GM23338 (cell line): ENCODE results near the gene HBQ1. TPM values are rescaled to one million over a fixed set of nuclear protein-coding genes. Genes with fewer than 3 reads are reported as not detected.
"Not testable (repeated sequence)": the region's sequence is repeated elsewhere in the genome, so short reads cannot be mapped to it uniquely, and the experiment has no call there.

Source experiments
- ATAC-seq: fragments of 200-7000 bp; cut with Tn5 transposase; 3 replicates; pipeline ENCODE4 v1.9.1; 2020
- DNase-seq: peaks from one replicate; pipeline ENCODE4 v3.0.0-alpha.2; 2015; ENCODE audit warnings: low spot score
- H2AFZ ChIP-seq: fragments of 200-600 bp; sonication (generic); 2 replicates; pipeline ENCODE4 v1.8.0; 2016; ENCODE audit warnings: antibody characterized with exemption, mild to moderate bottlenecking, moderate library complexity
- H3F3A ChIP-seq: fragments of 200-600 bp; sonication (generic); replicated peaks from 2 replicates; pipeline ENCODE4 v1.8.0; 2017; ENCODE audit warnings: antibody characterized with exemption, mixed run types, low read depth
- H3K27ac ChIP-seq: fragments of 200-600 bp; sonication (generic); 2 replicates; pipeline ENCODE4 v1.6.1; 2016; ENCODE audit warnings: low read depth
- H3K27me3 ChIP-seq: fragments of 200-600 bp; sonication (generic); 2 replicates; pipeline ENCODE4 v1.8.0; 2016; ENCODE audit warnings: mild to moderate bottlenecking, mixed run types, moderate library complexity; ENCODE audit not compliant: insufficient read depth
- H3K36me3 ChIP-seq: fragments of 200-600 bp; sonication (generic); 2 replicates; pipeline ENCODE4 v1.8.0; 2016; ENCODE audit warnings: mild to moderate bottlenecking; ENCODE audit not compliant: insufficient read depth
- H3K4me1 ChIP-seq: fragments of 200-600 bp; sonication (generic); 2 replicates; pipeline ENCODE4 v1.8.0; 2016; ENCODE audit warnings: mild to moderate bottlenecking, moderate library complexity; ENCODE audit not compliant: insufficient read depth
- H3K4me2 ChIP-seq: fragments of 200-600 bp; sonication (generic); 2 replicates; pipeline ENCODE4 v1.7.1; 2017; ENCODE audit warnings: mixed run types
- H3K4me3 ChIP-seq: fragments of 200-600 bp; sonication (generic); 2 replicates; pipeline ENCODE4 v1.6.1; 2016; ENCODE audit warnings: mixed run types
- H3K79me2 ChIP-seq: fragments of 200-600 bp; sonication (generic); replicated peaks from 2 replicates; pipeline ENCODE4 v1.8.0; 2017; ENCODE audit warnings: mild to moderate bottlenecking; ENCODE audit not compliant: insufficient read depth
- H3K9me2 ChIP-seq: fragments of 200-600 bp; sonication (generic); 2 replicates; pipeline ENCODE4 v1.8.0; 2017; ENCODE audit not compliant: insufficient read depth
- H4K20me1 ChIP-seq: fragments of 200-600 bp; sonication (generic); replicated peaks from 2 replicates; pipeline ENCODE4 v1.8.0; 2017; ENCODE audit warnings: mild to moderate bottlenecking; ENCODE audit not compliant: insufficient read depth
- H3K27ac Mint-ChIP-seq: 2 replicates; pipeline ENCODE4 v1.8.0; 2020; ENCODE audit warnings: inconsistent platforms, mild to moderate bottlenecking, moderate library complexity, mixed read lengths
- H3K27me3 Mint-ChIP-seq: 3 replicates; pipeline ENCODE4 v1.8.0; 2022; ENCODE audit warnings: low read depth, mild to moderate bottlenecking, moderate library complexity, mixed read lengths, inconsistent platforms; ENCODE audit not compliant: insufficient read depth, poor library complexity
- H3K36me3 Mint-ChIP-seq: 3 replicates; pipeline ENCODE4 v1.8.0; 2021; ENCODE audit warnings: low read depth, mild to moderate bottlenecking, inconsistent platforms, moderate library complexity, mixed read lengths
- H3K4me1 Mint-ChIP-seq: 3 replicates; pipeline ENCODE4 v1.8.0; 2020; ENCODE audit warnings: mild to moderate bottlenecking, inconsistent platforms, mixed read lengths
- H3K4me3 Mint-ChIP-seq: 3 replicates; pipeline ENCODE4 v1.8.0; 2021; ENCODE audit warnings: moderate library complexity, mild to moderate bottlenecking, inconsistent platforms, mixed read lengths
- H3K9me3 Mint-ChIP-seq: 3 replicates; pipeline ENCODE4 v1.8.0; 2020; ENCODE audit warnings: moderate library complexity, mild to moderate bottlenecking, inconsistent platforms, mixed read lengths
- CREB1 ChIP-seq: fragments of 250-450 bp; sonication (Bioruptor Pico); IDR thresholded peaks from 2 replicates; pipeline ENCODE4 v1.5.0; 2020; ENCODE audit warnings: low read depth, mild to moderate bottlenecking, moderate library complexity
- CTCF ChIP-seq, 2 experiments: fragments of 200-600 bp in 1 of 2; sonication (generic) in 1 of 2; conservative IDR thresholded peaks; 2 replicates each; pipeline versions ENCODE4 v1.5.1 to v1.6.1; 2016 to 2017; ENCODE audit warnings: antibody characterized with exemption in 2 of 2, low read depth in 2 of 2, mild to moderate bottlenecking in 2 of 2, moderate library complexity in 1 of 2
- EZH2 ChIP-seq: fragments of 200-600 bp; sonication (generic); IDR thresholded peaks from one replicate; pipeline ENCODE4 v1.8.0; 2017; ENCODE audit warnings: antibody characterized with exemption, mild to moderate bottlenecking, low read depth; ENCODE audit not compliant: unreplicated experiment
- EZH2phosphoT487 ChIP-seq: fragments of 200-600 bp; sonication (generic); IDR thresholded peaks from one replicate; pipeline ENCODE4 v1.8.1; 2018; ENCODE audit warnings: antibody characterized with exemption; ENCODE audit not compliant: unreplicated experiment
- JUNB ChIP-seq: IDR thresholded peaks from one replicate; pipeline ENCODE4 v1.6.1; 2016; ENCODE audit warnings: antibody characterized with exemption; ENCODE audit not compliant: unreplicated experiment
- POLR2AphosphoS5 ChIP-seq: IDR thresholded peaks from 2 replicates; pipeline ENCODE4 v1.6.1; 2016; ENCODE audit warnings: antibody characterized with exemption, low read depth
- REST ChIP-seq: IDR thresholded peaks from one replicate; pipeline ENCODE4 v1.6.1; 2018; ENCODE audit warnings: antibody characterized with exemption; ENCODE audit not compliant: unreplicated experiment
- ZNF114 ChIP-seq: fragments of 250-450 bp; sonication (Bioruptor Pico); IDR thresholded peaks from 2 replicates; pipeline ENCODE4 v1.5.0; 2020; ENCODE audit warnings: mild to moderate bottlenecking, moderate library complexity
- ZNF331 ChIP-seq: fragments of 250-450 bp; sonication (Bioruptor Pico); IDR thresholded peaks from 2 replicates; pipeline ENCODE4 v1.5.0; 2020; ENCODE audit warnings: low read depth, mild to moderate bottlenecking, moderate library complexity
- polyA plus RNA-seq: library from polyadenylated mRNA; unstranded; fragments of >200 nt; fragmentation: Nextera tagmentation; extraction: Ambion mirVana; gene quantifications from 2 replicates; pipeline ENCODE4 v1.2.1, GENCODE V29; 2016
- total RNA-seq: library from RNA; depleted of rRNA; stranded (reverse); fragments of >200 nt; shearing (Covaris generic); gene quantifications from 2 replicates; pipeline ENCODE4 v1.2.3, GENCODE V29; 2014

The HBQ1 gene
- total and polyA plus RNA-seq, 2 experiments from 2014 or later = 6.6 to 8.5 TPM

GRCh38 chr16:159136-159849 lies 21.0 kb upstream of the HBQ1 start:
- Mint-ChIP-seq H3K4me1 (peaks cover 5% of the 10 kb centered on the region; the same call in 2 of the 3 replicates), H3K27me3 (peaks cover 32% of the 10 kb centered on the region), H3K36me3 (no peaks in the 10 kb centered on the region), H3K9me3 (peaks cover 4% of the 10 kb centered on the region; the same call in 1 of the 3 replicates), H3K27ac (no peak overlapping the region), H3K4me3 (no peak overlapping the region; the same call in 2 of the 3 replicates)
- H3K4me2 ChIP-seq = no peak overlapping the region
- peaks cover 3% of the 10 kb centered on the region; the same call in 1 of the 2 replicates for H4K20me1 ChIP-seq
- H3K36me3 ChIP-seq = no peaks in the 10 kb centered on the region
- ATAC-seq = no peak
- peaks cover 65% of the 10 kb centered on the region for H3K27me3 ChIP-seq
- DNase-seq = no peak
- H3K4me1 ChIP-seq = peaks cover 5% of the 10 kb centered on the region; the same call in 1 of the 2 replicates
- H3K9me2 ChIP-seq = no peaks in the 10 kb centered on the region
- H3K4me3 ChIP-seq = no peak overlapping the region
- H3K27ac ChIP-seq = no peak overlapping the region
- 0 out of 2 replicates have a peak, but pooled peaks cover 6% of the 10 kb centered on the region for H3F3A ChIP-seq
- no peak for TF ChIP-seq EZH2
- TF ChIP-seq REST = no peak
- TF ChIP-seq ZNF114 (CRISPR knock-in tag) = no peak
- TF ChIP-seq ZNF331 (CRISPR knock-in tag) = no peak
- H3K79me2 ChIP-seq = no peaks in the 10 kb centered on the region
- H2AFZ ChIP-seq = no peak overlapping the region; the same call in 1 of the 2 replicates

- H3K36me3 Mint-ChIP-seq, H3K79me2 ChIP-seq, H3K27ac Mint-ChIP-seq, H4K20me1 ChIP-seq, ATAC-seq, H3K4me1 Mint-ChIP-seq, H3K4me3 ChIP-seq, H3K27ac ChIP-seq, H2AFZ ChIP-seq, H3F3A ChIP-seq, H3K9me2 ChIP-seq, H3K4me2 ChIP-seq, H3K9me3 Mint-ChIP-seq, H3K4me1 ChIP-seq, H3K36me3 ChIP-seq, DNase-seq, H3K4me3 Mint-ChIP-seq: not testable (repeated sequence)
- peaks cover 60% of the 10 kb centered on the region for H3K27me3 ChIP-seq
- H3K27me3 Mint-ChIP-seq = peaks cover 26% of the 10 kb centered on the region
Observed at GRCh38 chr16:160242-160641, 20.0 kb upstream of the HBQ1 start.

- H3K4me3 Mint-ChIP-seq = no peak overlapping the region
- DNase-seq (no peak), ATAC-seq (no peak)
- no peaks in the 10 kb centered on the region for H3K9me3 Mint-ChIP-seq
- no peaks in the 10 kb centered on the region for H3K36me3 Mint-ChIP-seq
- Histone ChIP-seq H3K36me3 (no peaks in the 10 kb centered on the region), H4K20me1 (no peaks in the 10 kb centered on the region; the same call in 1 of the 2 replicates), H3K4me2 (no peak overlapping the region), H3K9me2 (no peaks in the 10 kb centered on the region), H3K4me3 (no peak overlapping the region), H3K27ac (no peak overlapping the region), H3K79me2 (no peaks in the 10 kb centered on the region), H3K4me1 (peaks cover 4% of the 10 kb centered on the region; the same call in 1 of the 2 replicates), H2AFZ (no peak overlapping the region), H3F3A (peaks cover 2% of the 10 kb centered on the region; the same call in 1 of the 2 replicates), H3K27me3 (peaks cover 60% of the 10 kb centered on the region)
- peaks cover 26% of the 10 kb centered on the region for H3K27me3 Mint-ChIP-seq
- H3K27ac Mint-ChIP-seq = no peak overlapping the region
- TF ChIP-seq ZNF114 (CRISPR knock-in tag) (no peak), CTCF (conservative IDR thresholded peaks at IDR 0.05; ENCODE audit: low read depth in 2 of 2) (no peak), CREB1 (CRISPR knock-in tag) (no peak), EZH2phosphoT487 (no peak), POLR2AphosphoS5 (no peak), JUNB (no peak), REST (no peak), ZNF331 (CRISPR knock-in tag) (no peak)
- H3K4me1 Mint-ChIP-seq = no peaks in the 10 kb centered on the region; the same call in 2 of the 3 replicates
Observed at GRCh38 chr16:160691-161190, 19.5 kb upstream of the HBQ1 start.
